H1 (cell line): ENCODE data around the gene GH2.
"Not testable (repeated sequence)": the region's sequence is repeated elsewhere in the genome, so short reads cannot be mapped to it uniquely, and the experiment has no call there.

Source experiments
- ATF3 ChIP-seq: IDR thresholded peaks from 2 replicates; pipeline ENCODE4 v1.6.1; 2011; ENCODE audit warnings: low read depth, mild to moderate bottlenecking, low read length; ENCODE audit not compliant: insufficient read depth
- CTCF ChIP-seq, 3 experiments: IDR thresholded peaks; 1 replicate in 2 of 3; 2 replicates in 1 of 3; pipeline versions ENCODE4 v1.5.1 to v1.6.1; 2011; ENCODE audit warnings: low read length in 3 of 3, mild to moderate bottlenecking in 3 of 3, inconsistent platforms in 2 of 3, low read depth in 1 of 3, moderate library complexity in 1 of 3; ENCODE audit not compliant: insufficient read depth in 1 of 3; ENCODE audit errors: control extremely low read depth in 1 of 3
- EZH2 ChIP-seq: fragments of 200-600 bp; sonication (generic); IDR thresholded peaks from 2 replicates; pipeline ENCODE4 v1.7.1; 2012; ENCODE audit warnings: low read depth, mild to moderate bottlenecking, moderate library complexity, low read length, inconsistent platforms; ENCODE audit not compliant: severe bottlenecking
- POLR2A ChIP-seq, 2 experiments: IDR thresholded peaks; 1 replicate in 1 of 2; 2 replicates in 1 of 2; pipeline ENCODE4 v1.6.1; 2011; ENCODE audit warnings: low read depth in 2 of 2, low read length in 2 of 2, mild to moderate bottlenecking in 2 of 2; ENCODE audit errors: control extremely low read depth in 1 of 2
- RAD21 ChIP-seq, 2 experiments: IDR thresholded peaks in 1 of 2; conservative IDR thresholded peaks in 1 of 2; 2 replicates each; pipeline ENCODE4 v1.6.1; 2011; ENCODE audit warnings: low read depth in 2 of 2, low read length in 2 of 2, improper control_type of control experiment in 1 of 2, inconsistent platforms in 1 of 2, mild to moderate bottlenecking in 1 of 2, moderate library complexity in 1 of 2
- RNF2 ChIP-seq: fragments of 200-900, 300-1000 bp; sonication (generic); IDR thresholded peaks from 2 replicates; pipeline ENCODE4 v1.7.1; 2016; ENCODE audit warnings: borderline replicate concordance, low read depth, mild to moderate bottlenecking, antibody characterized with exemption, low read length; ENCODE audit not compliant: poor library complexity, severe bottlenecking; ENCODE audit errors: missing control alignments
- SP4 ChIP-seq: IDR thresholded peaks from 2 replicates; pipeline ENCODE4 v1.6.1; 2012; ENCODE audit warnings: low read length, inconsistent platforms
- TAF7 ChIP-seq: optimal IDR thresholded peaks from 2 replicates; pipeline ENCODE3; 2011; ENCODE audit warnings: low read depth, mild to moderate bottlenecking, inconsistent platforms, low read length, moderate library complexity, borderline replicate concordance

- not testable (repeated sequence) for TF ChIP-seq CTCF (IDR thresholded peaks at IDR 0.05; ENCODE audit: control extremely low read depth in 1 of 3, insufficient read depth in 1 of 3, low read depth in 1 of 3, low read length in 3 of 3); TAF7; POLR2A (IDR thresholded peaks at IDR 0.05; ENCODE audit: control extremely low read depth in 1 of 2, low read depth in 2 of 2, low read length in 2 of 2); EZH2; ATF3; SP4; RAD21 (IDR thresholded peaks at IDR 0.05 in 1 of 2, conservative IDR thresholded peaks at IDR 0.05 in 1 of 2; ENCODE audit: low read depth in 2 of 2, low read length in 2 of 2); RNF2
Observed at GRCh38 chr17:63909586-63909985, 27.8 kb upstream of the GH2 start.
